Lower lobe of right lung (tissue), 2 donors: ENCODE measurements around the gene NAT10. TPM values are rescaled to one million over a fixed set of nuclear protein-coding genes. Genes with fewer than 3 reads are reported as not detected.

Experiments used
- ATAC-seq, 2 donors: fragments of 200-7000 bp; cut with Tn5 transposase; one replicate each; pipeline ENCODE4 v1.9.1; 2020 to 2022; ENCODE audit warnings: mild to moderate bottlenecking in 2 of 2, moderate library complexity in 2 of 2
- DNase-seq: peaks from one replicate; pipeline ENCODE4 v3.0.0-alpha.2; 2020
- H3K27ac ChIP-seq: fragments of 200-600 bp; one replicate; pipeline ENCODE4 v1.8.0; 2022
- H3K27me3 ChIP-seq: fragments of 200-600 bp; one replicate; pipeline ENCODE4 v1.8.0; 2022; ENCODE audit warnings: low read depth
- H3K36me3 ChIP-seq: fragments of 200-600 bp; one replicate; pipeline ENCODE4 v1.8.0; 2022; ENCODE audit warnings: mild to moderate bottlenecking
- H3K4me1 ChIP-seq: fragments of 200-600 bp; one replicate; pipeline ENCODE4 v1.8.0; 2022
- H3K4me3 ChIP-seq: fragments of 200-600 bp; one replicate; pipeline ENCODE4 v1.8.0; 2022; ENCODE audit warnings: mild to moderate bottlenecking
- H3K9me3 ChIP-seq: fragments of 200-600 bp; one replicate; pipeline ENCODE4 v1.8.0; 2022
- CTCF ChIP-seq: fragments of 200-600 bp; IDR thresholded peaks from one replicate; pipeline ENCODE4 v1.8.0; 2022; ENCODE audit warnings: antibody characterized with exemption, mild to moderate bottlenecking
- intact Hi-C: fragments of 100-400 bp; cut with DNase I; formaldehyde crosslinking; loops from one replicate; pipeline ENCODE4 v1.11.0; 2022
- total RNA-seq: library from RNA; stranded (reverse); fragmentation: NEBNext Ultra II Directional; extraction: Animal tissue kit (Norgen Biotek cat#: 25700); gene quantifications from one replicate; pipeline ENCODE4 v1.2.1, GENCODE V29; 2021
- donor health status: DM: no; HTN: yes; CAD: no; lungs with severe emphysema.

NAT10 gene
- total RNA-seq, 1 donor from 2014 or later = 37.3 TPM

- H3K27ac ChIP-seq = no peak overlapping the region
- H3K4me3 ChIP-seq = no peak overlapping the region
- no peaks in the 10 kb centered on the region for H3K9me3 ChIP-seq
- intact Hi-C loops = no loop called here
- TF ChIP-seq CTCF = no peak
- no peaks in the 10 kb centered on the region for H3K4me1 ChIP-seq
- ATAC-seq = no peak
- H3K27me3 ChIP-seq = no peaks in the 10 kb centered on the region
- DNase-seq = no peak
- H3K36me3 ChIP-seq = no peaks in the 10 kb centered on the region
Observed at GRCh38 chr11:34166806-34167740, 61.6 kb downstream of the NAT10 start.

- no peaks in the 10 kb centered on the region for H3K36me3 ChIP-seq
- H3K4me3 ChIP-seq = no peak overlapping the region
- intact Hi-C loops = no loop called here
- H3K27ac ChIP-seq = no peak overlapping the region
- ATAC-seq (no peak), DNase-seq (no peak)
- peaks cover 5% of the 10 kb centered on the region for H3K27me3 ChIP-seq
- no peak for TF ChIP-seq CTCF
- no peaks in the 10 kb centered on the region for H3K4me1 ChIP-seq
- no peaks in the 10 kb centered on the region for H3K9me3 ChIP-seq
Observed at GRCh38 chr11:34167961-34168360, 62.5 kb downstream of the NAT10 start.

DNA sequence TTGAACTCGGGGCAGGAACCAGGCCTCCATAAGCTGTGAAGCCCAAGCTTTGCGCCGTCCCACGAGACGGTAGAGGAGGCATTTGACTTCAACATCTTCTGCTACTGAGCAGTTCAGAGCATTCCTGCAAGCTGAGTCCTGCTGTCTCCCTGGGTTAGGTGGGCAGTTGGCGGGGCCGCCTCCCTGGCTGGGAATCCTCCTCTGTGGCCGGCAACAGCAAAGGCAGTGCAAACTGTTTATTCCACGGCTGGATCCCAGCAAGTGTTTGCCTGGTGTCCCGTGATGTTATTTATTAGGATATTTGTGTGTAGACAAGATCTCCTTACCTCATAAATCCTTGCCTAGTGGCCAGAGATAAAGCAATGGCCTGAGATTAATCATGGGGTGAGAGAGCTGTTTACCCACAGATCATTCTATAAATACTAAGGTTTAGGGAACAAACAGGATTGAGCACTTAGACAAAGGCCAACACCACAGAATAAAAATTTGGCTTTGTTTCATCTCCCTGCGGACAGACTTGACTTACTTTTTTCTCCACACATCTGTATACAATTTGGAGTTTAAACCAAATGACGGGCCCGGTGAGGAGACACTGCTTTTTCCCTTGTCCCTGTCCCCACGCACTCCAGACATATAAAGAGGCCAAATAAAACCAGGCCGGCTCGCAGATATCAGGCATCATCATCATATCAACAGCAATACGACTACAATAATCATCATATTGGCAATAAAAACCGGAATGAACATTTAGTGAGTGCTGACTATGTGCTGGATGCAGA, 63.4 kb downstream of the NAT10 start:
- TF ChIP-seq CTCF = no peak
- intact Hi-C loops = no loop called here
- ATAC-seq = no peak

DNA sequence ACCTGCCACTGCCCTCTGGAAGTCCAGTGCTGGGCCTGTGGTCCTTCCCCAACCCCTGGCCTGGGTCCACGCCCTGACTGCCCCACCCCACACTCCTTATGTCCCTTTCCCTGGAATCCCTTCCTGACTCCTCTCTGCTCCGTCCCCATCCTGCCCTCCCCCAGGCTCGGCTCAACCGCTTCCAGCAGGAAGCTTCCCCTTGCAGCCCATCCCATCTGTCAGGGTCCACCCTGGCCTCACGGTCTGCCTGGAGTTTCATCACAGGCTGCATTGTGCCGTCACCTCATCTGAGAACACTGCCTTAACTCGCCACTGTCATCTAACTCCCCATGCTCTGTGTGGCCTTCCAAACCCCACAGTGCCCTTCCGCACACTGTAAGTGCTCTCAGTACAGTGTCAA, 64.3 kb downstream of the NAT10 start:
- no peak for ATAC-seq
- no peak for TF ChIP-seq CTCF
- no peak overlapping the region for H3K27ac ChIP-seq
- no peaks in the 10 kb centered on the region for H3K36me3 ChIP-seq
- H3K27me3 ChIP-seq = peaks cover 7% of the 10 kb centered on the region
- intact Hi-C loops = loop anchor here (5.0 kb wide), 1 partner anchor 188 kb away; the partner anchor contains the start of gene ABTB2
- DNase-seq = no peak
- H3K4me1 ChIP-seq = peaks cover 11% of the 10 kb centered on the region
- no peak overlapping the region for H3K4me3 ChIP-seq
- H3K9me3 ChIP-seq = no peaks in the 10 kb centered on the region

More for the DNA sequence above, 63.4 kb downstream of the NAT10 start:
- Histone ChIP-seq H3K4me1 (peaks cover 3% of the 10 kb centered on the region), H3K36me3 (no peaks in the 10 kb centered on the region), H3K9me3 (no peaks in the 10 kb centered on the region), H3K27ac (no peak overlapping the region), H3K27me3 (peaks cover 7% of the 10 kb centered on the region), H3K4me3 (no peak overlapping the region)
- no peak for DNase-seq

- H3K27me3 ChIP-seq = peaks cover 7% of the 10 kb centered on the region
- peaks cover 14% of the 10 kb centered on the region for H3K4me1 ChIP-seq
- no peak overlapping the region for H3K4me3 ChIP-seq
- H3K27ac ChIP-seq = no peak overlapping the region
- no peaks in the 10 kb centered on the region for H3K9me3 ChIP-seq
- no peak for TF ChIP-seq CTCF
- ATAC-seq (no peak), DNase-seq (no peak)
- intact Hi-C loops = loop anchor here (5.0 kb wide), 1 partner anchor 184 kb away; the partner anchor contains the start of gene ABTB2
- H3K36me3 ChIP-seq = no peaks in the 10 kb centered on the region
Observed at GRCh38 chr11:34173050-34173449, 67.6 kb downstream of the NAT10 start.
